ENCODE results near the gene CHRD.

The CHRD gene

GRCh38 chr3:184347321-184348056 is 32.4 kb upstream of the CHRD start:
- DNase-seq, result no peak

- no peak for DNase-seq
Measured at GRCh38 chr3:184348057-184348382, 31.8 kb upstream of the CHRD start.

GRCh38 chr3:184349563-184350470 is 30.0 kb upstream of the CHRD start:
- DNase-seq, result no peak

GRCh38 chr3:184350618-184351017 is 29.2 kb upstream of the CHRD start:
- DNase-seq, result no peak

GRCh38 chr3:184351511-184352148 is 28.2 kb upstream of the CHRD start:
- no peak for DNase-seq

- no peak for DNase-seq
Measured at GRCh38 chr3:184352149-184352785, 27.6 kb upstream of the CHRD start.

- no peak for DNase-seq
Measured at GRCh38 chr3:184352897-184353545, 26.8 kb upstream of the CHRD start.

- DNase-seq, result no peak
Measured at GRCh38 chr3:184353546-184353941, 26.3 kb upstream of the CHRD start.

GRCh38 chr3:184354121-184354728 is 25.6 kb upstream of the CHRD start:
- peak; percentile 21 for DNase-seq

- DNase-seq, result no peak
Measured at GRCh38 chr3:184354754-184355153, 25.1 kb upstream of the CHRD start.

GRCh38 chr3:184355261-184356040 is 24.4 kb upstream of the CHRD start:
- DNase-seq, result no peak

- DNase-seq, result no peak
Measured at GRCh38 chr3:184357248-184358123, 22.4 kb upstream of the CHRD start.

GRCh38 chr3:184358124-184358767 is 21.6 kb upstream of the CHRD start:
- DNase-seq, result no peak

GRCh38 chr3:184358921-184359350 is 20.9 kb upstream of the CHRD start:
- DNase-seq, result no peak

GRCh38 chr3:184359610-184360009 is 20.2 kb upstream of the CHRD start:
- DNase-seq, result no peak

- no peak for DNase-seq
Measured at GRCh38 chr3:184360070-184360928, 19.6 kb upstream of the CHRD start.

- DNase-seq, result no peak
Measured at GRCh38 chr3:184360929-184361531, 18.8 kb upstream of the CHRD start.

- DNase-seq, result peak; percentile 24
Measured at GRCh38 chr3:184361532-184361931, 18.3 kb upstream of the CHRD start, which contains the start of the genes CLCN2 and POLR2H. CLCN2 (minus strand) TSS chr3:184361605; CDS start chr3:184361479, 126 bp downstream. POLR2H (plus strand) TSS chr3:184361710; CDS start chr3:184363493, 1,783 bp downstream.
